Spinal cord (tissue), 4 donors: ENCODE results near the gene CHCHD10. TPM values are rescaled to one million over a fixed set of nuclear protein-coding genes. Genes with fewer than 3 reads are reported as not detected.

Experiments used
- polyA plus RNA-seq, 2 donors: library from polyadenylated mRNA; unstranded; fragments of 120-200 nt; gene quantifications; one replicate each; pipeline ENCODE4 v1.2.1, GENCODE V29; 2013; ENCODE audit not compliant: insufficient read length in 2 of 2
- total RNA-seq, 2 donors: library from RNA; depleted of rRNA in 1 of 2; stranded (reverse); fragments of 120-200 nt in 1 of 2; fragments of >200 nt in 1 of 2; gene quantifications; one replicate each; pipeline versions ENCODE4 v1.2.3 to v1.2.4, GENCODE V29; 2013 to 2014

The CHCHD10 gene
- total and polyA plus RNA-seq, 4 donors = 10.6 to 97.3 (median 65.9) TPM

Other genes starting within 250 kb of the CHCHD10 start
- 1 to 10 TPM in 1 of 2 donors, under 1 TPM in 1; 0.28 to 1.1 TPM for gene IGLL1, start 187.7 kb downstream of the CHCHD10 start, total RNA-seq
- gene IGLL1, start 187.7 kb downstream of the CHCHD10 start, polyA plus RNA-seq = under 1 TPM in 1 of 2 donors, not detected in 1; 0.33 TPM
- under 1 TPM; 0.20 to 0.88 TPM for gene DRICH1, start 135.7 kb downstream of the CHCHD10 start, total RNA-seq
- gene DRICH1, start 135.7 kb downstream of the CHCHD10 start, polyA plus RNA-seq = 1 to 10 TPM; 1.5 to 3.8 TPM
- gene RGL4, start 77.0 kb downstream of the CHCHD10 start, total RNA-seq = 1 to 10 TPM in 1 of 2 donors, under 1 TPM in 1; 0.33 to 3.7 TPM
- 1 to 10 TPM; 2.9 to 4.2 TPM for gene RGL4, start 77.0 kb downstream of the CHCHD10 start, polyA plus RNA-seq
- 10 to 100 TPM in 1 of 2 donors, 1 to 10 TPM in 1; 5.8 to 11.2 TPM for gene ZNF70, start 16.9 kb downstream of the CHCHD10 start, total RNA-seq
- gene ZNF70, start 16.9 kb downstream of the CHCHD10 start, polyA plus RNA-seq = 1 to 10 TPM; 4.3 to 9.5 TPM
- under 1 TPM in 1 of 2 donors, not detected in 1; 0.33 TPM for gene VPREB3, start 13.5 kb downstream of the CHCHD10 start, total RNA-seq
- gene VPREB3, start 13.5 kb downstream of the CHCHD10 start, polyA plus RNA-seq = 1 to 10 TPM in 1 of 2 donors, under 1 TPM in 1; 0.89 to 1.2 TPM
- 1 to 10 TPM in 1 of 2 donors, under 1 TPM in 1; 0.89 to 4.9 TPM for gene C22orf15, start 5.0 kb downstream of the CHCHD10 start, total RNA-seq
- 1 to 10 TPM; 2.4 to 3.5 TPM for gene C22orf15, start 5.0 kb downstream of the CHCHD10 start, polyA plus RNA-seq
- gene MMP11, start 4.9 kb upstream of the CHCHD10 start, total RNA-seq = 1 to 10 TPM; 4.3 to 6.3 TPM
- 1 to 10 TPM; 6.9 to 7.7 TPM for gene MMP11, start 4.9 kb upstream of the CHCHD10 start, polyA plus RNA-seq
- 10 to 100 TPM; 29.5 to 81.3 TPM for gene SMARCB1, start 19.0 kb upstream of the CHCHD10 start, total RNA-seq
- gene SMARCB1, start 19.0 kb upstream of the CHCHD10 start, polyA plus RNA-seq = 100 to 1,000 TPM; 183 to 186 TPM
- 1 to 10 TPM in 1 of 2 donors, under 1 TPM in 1; 0.50 to 3.6 TPM for gene DERL3, start 71.0 kb upstream of the CHCHD10 start, total RNA-seq
- 1 to 10 TPM; 4.5 to 5.3 TPM for gene DERL3, start 71.0 kb upstream of the CHCHD10 start, polyA plus RNA-seq
- 10 to 100 TPM; 17.4 to 19.9 TPM for gene SLC2A11, start 89.9 kb upstream of the CHCHD10 start, total RNA-seq
- gene SLC2A11, start 89.9 kb upstream of the CHCHD10 start, polyA plus RNA-seq = 10 to 100 TPM; 24.9 to 44.3 TPM
- 100 to 1,000 TPM in 1 of 2 donors, 10 to 100 TPM in 1; 81.1 to 471 TPM for gene MIF, start 126.4 kb upstream of the CHCHD10 start, total RNA-seq
- 100 to 1,000 TPM; 412 to 473 TPM for gene MIF, start 126.4 kb upstream of the CHCHD10 start, polyA plus RNA-seq
- gene GSTT2B, start 193.2 kb upstream of the CHCHD10 start, total RNA-seq = 1 to 10 TPM; 1.1 to 5.5 TPM
- gene GSTT2B, start 193.2 kb upstream of the CHCHD10 start, polyA plus RNA-seq = 10 to 100 TPM in 1 of 2 donors, 1 to 10 TPM in 1; 8.4 to 10.2 TPM
- gene DDTL, start 198.9 kb upstream of the CHCHD10 start, total RNA-seq = 1 to 10 TPM in 1 of 2 donors, under 1 TPM in 1; 0.20 to 1.6 TPM
- gene DDTL, start 198.9 kb upstream of the CHCHD10 start, polyA plus RNA-seq = 1 to 10 TPM; 5.3 to 7.5 TPM
- gene DDT, start 206.5 kb upstream of the CHCHD10 start, total RNA-seq = 10 to 100 TPM; 66.7 to 96.9 TPM
- 100 to 1,000 TPM in 1 of 2 donors, 10 to 100 TPM in 1; 97.8 to 104 TPM for gene DDT, start 206.5 kb upstream of the CHCHD10 start, polyA plus RNA-seq
- gene GSTT2, start 212.2 kb upstream of the CHCHD10 start, total RNA-seq = under 1 TPM in 1 of 2 donors, not detected in 1; 0.44 TPM
- under 1 TPM in 1 of 2 donors, not detected in 1; 0.45 TPM for gene GSTT2, start 212.2 kb upstream of the CHCHD10 start, polyA plus RNA-seq
- gene GSTT4, start 237.5 kb upstream of the CHCHD10 start, total RNA-seq = not detected
- not detected for gene GSTT4, start 237.5 kb upstream of the CHCHD10 start, polyA plus RNA-seq
- gene CABIN1, start 243.3 kb upstream of the CHCHD10 start, total RNA-seq = 10 to 100 TPM; 51.0 to 55.5 TPM
- 10 to 100 TPM; 74.8 to 93.5 TPM for gene CABIN1, start 243.3 kb upstream of the CHCHD10 start, polyA plus RNA-seq